Transverse colon (tissue), 4 donors: ENCODE data around the gene CYP4A22. TPM values are rescaled to one million over a fixed set of nuclear protein-coding genes. Genes with fewer than 3 reads are reported as not detected.
A peak's percentile ranks its signal among the peaks of the same experiment; 100 is the strongest.

Source experiments
- DNase-seq: peaks from one replicate; pipeline ENCODE4 v3.0.0-alpha.2; 2019
- H3K27ac ChIP-seq, 4 donors: fragments of 200-600 bp; sonication (generic); 2 replicates each; pipeline ENCODE4 v1.5.1; 2016 to 2018; ENCODE audit warnings: inconsistent platforms in 4 of 4
- H3K27me3 ChIP-seq: fragments of 200-600 bp; sonication (generic); 2 replicates; pipeline ENCODE4 v1.5.1; 2017; ENCODE audit warnings: inconsistent platforms
- H3K36me3 ChIP-seq, 4 donors: fragments of 200-600 bp; sonication (generic); 2 replicates each; pipeline ENCODE4 v1.5.1; 2017 to 2019; ENCODE audit warnings: inconsistent platforms in 4 of 4
- H3K4me1 ChIP-seq, 4 donors: fragments of 200-600 bp; sonication (generic); 2 replicates each; pipeline ENCODE4 v1.5.1; 2017 to 2020; ENCODE audit warnings: inconsistent platforms in 4 of 4
- H3K4me3 ChIP-seq, 4 donors: fragments of 200-600 bp; sonication (generic); 1 replicate in 1 of 4; 2 replicates in 3 of 4; pipeline versions ENCODE4 v1.5.1 to v1.6.1; 2017 to 2019; ENCODE audit warnings: inconsistent platforms in 4 of 4
- H3K9me3 ChIP-seq, 2 donors: fragments of 200-600 bp; sonication (generic); 2 replicates each; pipeline ENCODE4 v1.5.1; 2017 to 2019; ENCODE audit warnings: inconsistent platforms in 2 of 2
- CTCF ChIP-seq, 5 experiments: fragments of 200-600 bp in 3 of 5; fragments of 450-650 bp in 2 of 5; sonication (generic) in 3 of 5; IDR thresholded peaks; 1 replicate in 2 of 5; 2 replicates in 3 of 5; pipeline ENCODE4 v1.5.1; 2016 to 2017; ENCODE audit warnings: antibody characterized with exemption in 5 of 5, inconsistent platforms in 3 of 5, mild to moderate bottlenecking in 2 of 5, moderate library complexity in 1 of 5
- EP300 ChIP-seq: sonication (generic); formaldehyde crosslinking; IDR thresholded peaks from one replicate; pipeline ENCODE4 v1.6.1; 2017; ENCODE audit warnings: antibody characterized with exemption, low read depth
- POLR2A ChIP-seq: fragments of 450-650 bp; IDR thresholded peaks from one replicate; pipeline ENCODE4 v1.6.1; 2016; ENCODE audit warnings: antibody characterized with exemption, mild to moderate bottlenecking, moderate library complexity
- POLR2AphosphoS5 ChIP-seq, 3 donors: sonication (generic); formaldehyde crosslinking; IDR thresholded peaks; one replicate each; pipeline ENCODE4 v1.6.1; 2016; ENCODE audit warnings: antibody characterized with exemption in 3 of 3
- WGBS, 2 donors: methylation state at CpG; one replicate each; pipeline ENCODE4 v1.1.5; 2018; ENCODE audit warnings: low coverage in 1 of 2; 5-methylcytosine and 5-hydroxymethylcytosine counted together
- in situ Hi-C, 4 donors: fragments of 200-750 bp; cut with MboI; loops; one replicate each; pipeline versions ENCODE4 v1.15.0 to v1.15.1; 2017; ENCODE audit warnings: low sequenced_read_pairs in 3 of 4, low pct_ligation_motif_present in 1 of 4, low pct_unique_long_range_greater_than_20kb in 1 of 4
- intact Hi-C: fragments of 100-400 bp; cut with DNase I; formaldehyde crosslinking; loops from one replicate; pipeline ENCODE4 v1.15.1; 2023; ENCODE audit warnings: low total_unique reads
- total RNA-seq, 4 donors: library from RNA; depleted of rRNA; stranded (reverse); fragments of >200 nt; gene quantifications; one replicate each; pipeline ENCODE4 v1.1.0, GENCODE V29; 2016

Gene CYP4A22
- total RNA-seq, 4 donors from 2014 or later, result not detected

DNA sequence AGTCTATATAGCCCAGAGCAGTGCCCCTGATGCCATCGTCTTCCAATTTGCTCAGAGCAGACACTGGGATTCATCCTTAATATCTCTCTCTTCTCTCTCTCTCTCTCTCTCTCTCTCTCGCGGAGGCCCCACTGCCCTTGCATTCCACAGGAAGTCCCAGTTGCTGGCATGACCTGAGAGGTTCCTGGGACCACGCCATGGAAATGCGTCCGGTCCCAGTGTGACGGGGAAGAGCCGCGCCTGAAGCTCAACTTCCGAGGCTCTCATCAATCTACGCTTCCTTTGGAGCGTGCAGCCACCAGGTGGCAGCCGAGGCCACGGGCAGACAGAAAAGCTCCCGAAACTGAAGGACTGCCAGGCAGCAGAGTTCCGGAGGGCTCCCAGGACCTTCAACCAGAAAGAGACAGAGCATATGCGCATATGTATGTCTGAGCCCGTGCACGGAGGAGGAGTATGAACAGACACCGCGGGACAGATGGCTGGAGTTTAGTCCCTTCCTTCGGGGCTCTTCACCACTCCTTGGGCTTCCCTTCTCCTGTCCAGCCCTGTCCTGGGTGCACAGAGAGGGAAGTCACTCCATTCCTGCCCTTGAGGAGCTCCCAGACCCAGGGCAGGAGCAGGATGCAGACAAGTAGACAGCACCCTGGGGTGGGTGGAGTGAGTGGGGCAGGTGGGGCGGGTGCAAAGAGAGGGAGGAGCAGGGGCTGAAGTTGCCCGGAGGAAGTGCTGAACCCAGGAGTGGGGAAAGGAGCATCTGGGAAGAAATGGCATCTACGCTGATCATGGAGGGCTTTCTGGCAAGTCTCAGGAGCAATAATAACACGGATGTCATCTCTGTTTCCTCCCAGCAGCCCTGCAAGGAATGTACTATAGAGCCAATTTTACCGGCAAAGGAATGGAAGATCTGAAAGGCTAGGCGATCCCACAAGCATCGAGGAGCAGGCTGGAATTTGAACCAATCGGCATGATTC lies 42.1 kb downstream of the CYP4A22 start:
- H3K27ac ChIP-seq, result peak overlapping the region; percentile 69 to 80 (median 74)
- WGBS, 2 donors, result 5% methylated on average over 4 to 28 of the region's 30 CpGs
- TF ChIP-seq EP300 (no peak), CTCF (IDR thresholded peaks at IDR 0.05) (peak; percentile 81 to 93 (median 90)), POLR2A (peak; percentile 51), POLR2AphosphoS5 (IDR thresholded peaks at IDR 0.05) (peak in 1 of 3 donors; percentile 25)
- peak overlapping the region; percentile 6 to 48 (median 32) for H3K4me3 ChIP-seq
- in situ Hi-C loops (loop anchor here (25.0 kb wide), 2 partner anchors 233 to 533 kb away; partner anchors contain the start of gene FOXE3 (in 2 of the 4)), intact Hi-C loops (loop anchor here (5.0 kb wide), 1 partner anchor 533 kb away; no protein-coding TSS in a partner anchor)
- DNase-seq, result peak; percentile 92
- H3K27me3 ChIP-seq, result peaks cover 10% of the 10 kb centered on the region
- H3K4me1 ChIP-seq, result peaks cover 9 to 15% (median 12%) of the 10 kb centered on the region in 4 donors
- no peaks in the 10 kb centered on the region for H3K9me3 ChIP-seq
- no peaks in the 10 kb centered on the region for H3K36me3 ChIP-seq

GRCh38 chr1:47179988-47180563 lies 42.8 kb downstream of the CYP4A22 start:
- in situ Hi-C loops, result loop anchor here (25.0 kb wide), 2 partner anchors 232 to 532 kb away; partner anchors contain the start of gene FOXE3 (in 2 of the 4)

GRCh38 chr1:47180603-47181094 lies 43.4 kb downstream of the CYP4A22 start:
- H3K4me1 ChIP-seq, result peaks cover 9 to 15% (median 12%) of the 10 kb centered on the region in 4 donors
- TF ChIP-seq CTCF (IDR thresholded peaks at IDR 0.05), result no peak
- no peak for TF ChIP-seq POLR2AphosphoS5 (IDR thresholded peaks at IDR 0.05)
- no peak for TF ChIP-seq EP300
- no peak for TF ChIP-seq POLR2A
- peaks cover 10% of the 10 kb centered on the region for H3K27me3 ChIP-seq
- H3K4me3 ChIP-seq, result no peak overlapping the region
- no peak for DNase-seq
- no peaks in the 10 kb centered on the region for H3K9me3 ChIP-seq
- intact Hi-C loops (no loop called here), in situ Hi-C loops (loop anchor here (25.0 kb wide), 2 partner anchors 232 to 532 kb away; partner anchors contain the start of gene FOXE3 (in 2 of the 4))
- 44 to 60% methylated on average over 3 of the region's 3 CpGs for WGBS, 2 donors
- H3K27ac ChIP-seq, result no peak overlapping the region
- H3K36me3 ChIP-seq, result no peaks in the 10 kb centered on the region

More at GRCh38 chr1:47179988-47180563, 42.8 kb downstream of the CYP4A22 start:
- peak overlapping the region; percentile 69 to 80 (median 74) for H3K27ac ChIP-seq
- H3K9me3 ChIP-seq, result no peaks in the 10 kb centered on the region
- peak overlapping the region in 1 of 4 donors; percentile 48 for H3K4me3 ChIP-seq
- DNase-seq, result no peak
- TF ChIP-seq POLR2AphosphoS5 (IDR thresholded peaks at IDR 0.05) (no peak), POLR2A (no peak), CTCF (IDR thresholded peaks at IDR 0.05) (no peak), EP300 (no peak)
- peaks cover 10% of the 10 kb centered on the region for H3K27me3 ChIP-seq
- intact Hi-C loops, result loop anchor here (5.0 kb wide), 1 partner anchor 532 kb away; no protein-coding TSS in a partner anchor
- no peaks in the 10 kb centered on the region for H3K36me3 ChIP-seq
- 27% methylated on average over 3 of the region's 3 CpGs; no CpG with 5 or more reads in 1 of the 2 donors for WGBS, 2 donors
- peaks cover 9 to 15% (median 12%) of the 10 kb centered on the region in 4 donors for H3K4me1 ChIP-seq
